Measurements from ENCODE around the gene USP5. TPM values are rescaled to one million over a fixed set of nuclear protein-coding genes. Genes with fewer than 3 reads are reported as not detected.

The USP5 gene
- total RNA-seq, 1 experiment from 2014 or later, result 158 TPM

- TF ChIP-seq ATF6 (CRISPR knock-in tag; IDR thresholded peaks at IDR 0.05) (no peak), MLX (CRISPR knock-in tag; IDR thresholded peaks at IDR 0.05) (no peak), MAX (CRISPR knock-in tag; IDR thresholded peaks at IDR 0.05) (peak; percentile 21; the same call in 1 of the 2 replicates)
Measured at GRCh38 chr12:6818222-6818621, 33.7 kb upstream of the USP5 start (continued).

GRCh38 chr12:6818645-6819044 lies 33.3 kb upstream of the USP5 start:
- Mint-ChIP-seq H3K4me1 (peaks cover 51% of the 10 kb centered on the region), H3K36me3 (no peaks in the 10 kb centered on the region)

GRCh38 chr12:6819106-6820030 lies 32.6 kb upstream of the USP5 start:
- TF ChIP-seq MLX (CRISPR knock-in tag; IDR thresholded peaks at IDR 0.05) (no peak), ZNF232 (CRISPR knock-in tag; IDR thresholded peaks at IDR 0.05) (no peak), STAT6 (CRISPR knock-in tag; conservative IDR thresholded peaks at IDR 0.05; ENCODE audit: low read depth) (no peak), IRF1 (CRISPR knock-in tag; IDR thresholded peaks at IDR 0.05) (no peak), PRRX2 (CRISPR knock-in tag; IDR thresholded peaks at IDR 0.05) (no peak), FOXJ3 (CRISPR knock-in tag; IDR thresholded peaks at IDR 0.05; ENCODE audit: borderline replicate concordance) (no peak), ZNF396 (CRISPR knock-in tag; IDR thresholded peaks at IDR 0.05; ENCODE audit: borderline replicate concordance) (no peak), SMAD4 (CRISPR knock-in tag; IDR thresholded peaks at IDR 0.05) (no peak)
- DNase-seq (ENCODE audit: low spot score), result no peak
- ATAC-seq, result no peak
- ChIA-PET CTCF (interaction anchor here (0.7 to 2.4 kb wide), 2 partner anchors 65 to 1324 kb away, joined by 3 to 8 read pairs; no protein-coding TSS in a partner anchor), POLR2A (interaction anchor here (1.1 to 1.5 kb wide), 2 partner anchors 50 to 67 kb away, joined by 3 to 5 read pairs; partner anchors contain the start of gene MLF2)
- Mint-ChIP-seq H3K4me1 (peaks cover 54% of the 10 kb centered on the region), H3K9me3 (no peaks in the 10 kb centered on the region), H3K4me3 (peak overlapping the region; percentile 25; the same call in 1 of the 2 replicates), H3K27me3 (ENCODE audit: low read depth) (peaks cover 62% of the 10 kb centered on the region), H3K27ac (peak overlapping the region; percentile 12), H3K36me3 (no peaks in the 10 kb centered on the region)

More at GRCh38 chr12:6818645-6819044, 33.3 kb upstream of the USP5 start:
- Mint-ChIP-seq H3K27me3 (ENCODE audit: low read depth) (peaks cover 63% of the 10 kb centered on the region), H3K27ac (no peak overlapping the region; the same call in 1 of the 2 replicates), H3K4me3 (peak overlapping the region; percentile 56), H3K9me3 (no peaks in the 10 kb centered on the region)
- POLR2A ChIA-PET, result interaction anchor here (1.1 to 1.5 kb wide), 2 partner anchors 49 to 66 kb away, joined by 3 to 5 read pairs; partner anchors contain the start of gene MLF2
- ATAC-seq, result no peak
- no peak for DNase-seq (ENCODE audit: low spot score)
- CTCF ChIA-PET, result interaction anchor here (0.6 to 2.4 kb wide), 3 partner anchors 65 to 1325 kb away, joined by 3 to 8 read pairs (median 3); partner anchors contain the start of gene COPS7A
- no peak for TF ChIP-seq ZNF423 (CRISPR knock-in tag; IDR thresholded peaks at IDR 0.05)
- TF ChIP-seq ZNF281 (CRISPR knock-in tag; IDR thresholded peaks at IDR 0.05), result no peak

Data from WTC11 (cell line).